ENCODE results near the gene NARF.
A peak's percentile ranks its signal among the peaks of the same experiment; 100 is the strongest.

DNA sequence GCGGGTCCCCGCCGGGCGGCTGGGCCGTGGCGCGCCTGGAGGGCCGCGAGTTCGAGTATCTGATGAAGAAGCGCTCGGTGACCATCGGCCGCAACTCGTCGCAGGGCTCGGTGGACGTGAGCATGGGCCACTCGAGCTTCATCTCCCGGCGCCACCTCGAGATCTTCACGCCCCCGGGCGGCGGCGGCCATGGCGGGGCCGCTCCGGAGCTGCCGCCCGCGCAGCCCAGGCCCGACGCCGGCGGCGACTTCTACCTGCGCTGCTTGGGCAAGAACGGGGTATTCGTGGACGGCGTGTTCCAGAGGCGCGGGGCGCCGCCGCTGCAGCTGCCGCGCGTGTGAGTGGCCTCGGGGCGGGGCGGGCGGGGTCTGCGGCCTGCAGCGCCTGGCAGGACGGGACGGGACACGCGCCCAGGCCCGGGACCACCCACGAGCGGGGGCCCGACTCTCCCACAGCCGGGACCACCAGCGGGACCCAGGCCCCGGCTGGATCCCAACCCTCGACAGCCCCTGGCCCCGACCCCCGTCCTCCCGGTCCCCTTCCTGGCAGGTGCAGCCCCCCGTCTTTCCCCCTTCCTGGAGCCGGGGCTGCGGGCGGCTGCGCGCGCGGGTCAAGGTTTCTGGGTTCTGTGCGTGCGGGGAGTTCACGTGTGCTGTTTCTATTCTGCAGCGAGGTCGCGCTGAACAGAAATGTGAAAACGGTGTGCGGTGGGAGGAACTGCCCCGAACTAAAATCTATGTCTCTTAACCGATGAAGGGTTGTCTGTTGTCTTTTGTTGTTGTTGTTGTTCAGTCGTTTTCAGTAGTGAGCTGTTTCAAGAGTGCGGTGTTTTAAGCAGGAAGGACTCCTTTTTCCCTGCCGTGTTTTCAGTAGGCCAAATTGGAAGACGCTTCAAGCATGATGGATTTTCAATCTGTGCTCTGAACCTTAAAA lies 61.7 kb downstream of the NARF start:
- TF ChIP-seq POLR2A (IDR thresholded peaks at IDR 0.05; ENCODE audit: low read depth, low read length) (no peak), POU2F2 (IDR thresholded peaks at IDR 0.05; ENCODE audit: low read depth, low read length) (no peak), SPI1 (IDR thresholded peaks at IDR 0.05; ENCODE audit: low read depth, low read length) (peak; percentile 48; the same call in 1 of the 2 replicates)

Measured in GM12891 (cell line).